Thyroid gland (tissue), 4 donors: ENCODE results near the gene SCCPDH. TPM values are rescaled to one million over a fixed set of nuclear protein-coding genes. Genes with fewer than 3 reads are reported as not detected.

Source experiments
- DNase-seq, 2 donors: peaks; one replicate each; pipeline ENCODE4 v3.0.0-alpha.2; 2019
- H3K27ac ChIP-seq, 3 donors: fragments of 200-600 bp; sonication (generic); 1 replicate in 2 of 3; 2 replicates in 1 of 3; pipeline ENCODE4 v1.5.1; 2016 to 2019; ENCODE audit warnings: mild to moderate bottlenecking in 1 of 3, moderate library complexity in 1 of 3
- H3K27me3 ChIP-seq: fragments of 200-600 bp; sonication (generic); one replicate; pipeline ENCODE4 v1.5.1; 2019
- H3K36me3 ChIP-seq, 2 donors: fragments of 200-600 bp; sonication (generic); one replicate each; pipeline ENCODE4 v1.5.1; 2016 to 2019
- H3K4me1 ChIP-seq, 2 donors: fragments of 200-600 bp; sonication (generic); one replicate each; pipeline ENCODE4 v1.5.1; 2017 to 2019
- H3K4me3 ChIP-seq, 3 donors: fragments of 200-600 bp; sonication (generic); replicated peaks in 1 of 3; 1 replicate in 2 of 3; 2 replicates in 1 of 3; pipeline ENCODE4 v1.5.1; 2016; ENCODE audit warnings: mild to moderate bottlenecking in 1 of 3
- H3K9me3 ChIP-seq: fragments of 200-600 bp; sonication (generic); one replicate; pipeline ENCODE4 v1.5.1; 2017
- CTCF ChIP-seq, 6 experiments: fragments of 200-600 bp in 3 of 6; fragments of 450-650 bp in 3 of 6; sonication (generic) in 3 of 6; IDR thresholded peaks; one replicate each; pipeline ENCODE4 v1.5.1; 2016 to 2019; ENCODE audit warnings: antibody characterized with exemption in 6 of 6, mild to moderate bottlenecking in 2 of 6, inconsistent platforms in 1 of 6, moderate library complexity in 1 of 6
- POLR2A ChIP-seq, 2 donors: fragments of 450-650 bp; IDR thresholded peaks; one replicate each; pipeline ENCODE4 v1.6.1; 2017; ENCODE audit warnings: antibody characterized with exemption in 2 of 2, mild to moderate bottlenecking in 2 of 2, moderate library complexity in 1 of 2
- WGBS, 2 donors: methylation state at CpG; one replicate each; pipeline ENCODE4 v1.1.5; 2017; 5-methylcytosine and 5-hydroxymethylcytosine counted together
- intact Hi-C: fragments of 100-400 bp; cut with DNase I; formaldehyde crosslinking; loops from one replicate; pipeline ENCODE4 v1.15.1; 2023
- total RNA-seq, 4 donors: library from RNA; depleted of rRNA; stranded (reverse); fragments of >200 nt; gene quantifications; one replicate each; pipeline ENCODE4 v1.2.3, GENCODE V29; 2016

SCCPDH gene
- total RNA-seq, 4 donors from 2014 or later = 30.0 to 37.8 (median 32.9) TPM

GRCh38 chr1:246792603-246793002 is 68.4 kb downstream of the SCCPDH start:
- DNase-seq = no peak
- Histone ChIP-seq H3K36me3 (no peaks in the 10 kb centered on the region), H3K27ac (no peak overlapping the region), H3K27me3 (no peaks in the 10 kb centered on the region), H3K9me3 (no peaks in the 10 kb centered on the region), H3K4me1 (peaks cover 5 to 6% of the 10 kb centered on the region in 2 donors), H3K4me3 (no peak overlapping the region)
- 87 to 89% methylated on average over 16 to 19 of the region's 25 CpGs for WGBS, 2 donors
- intact Hi-C loops = no loop called here
- TF ChIP-seq POLR2A (IDR thresholded peaks at IDR 0.05) = no peak
- no peak for TF ChIP-seq CTCF (IDR thresholded peaks at IDR 0.05)

- H3K27ac ChIP-seq = no peak overlapping the region
- TF ChIP-seq POLR2A (IDR thresholded peaks at IDR 0.05) (no peak), CTCF (IDR thresholded peaks at IDR 0.05) (no peak)
- WGBS, 2 donors = 35 to 40% methylated on average over 6 of the region's 6 CpGs
- H3K9me3 ChIP-seq = no peaks in the 10 kb centered on the region
- peaks cover 5 to 6% of the 10 kb centered on the region in 2 donors for H3K4me1 ChIP-seq
- H3K36me3 ChIP-seq = no peaks in the 10 kb centered on the region
- no peak for DNase-seq
- no peaks in the 10 kb centered on the region for H3K27me3 ChIP-seq
- intact Hi-C loops = no loop called here
- H3K4me3 ChIP-seq = no peak overlapping the region
Observed at GRCh38 chr1:246793356-246793896, 69.2 kb downstream of the SCCPDH start.

- no peak for DNase-seq
- Histone ChIP-seq H3K27ac (no peak overlapping the region), H3K4me1 (no peaks in the 10 kb centered on the region), H3K9me3 (no peaks in the 10 kb centered on the region), H3K27me3 (no peaks in the 10 kb centered on the region), H3K4me3 (no peak overlapping the region), H3K36me3 (no peaks in the 10 kb centered on the region)
- intact Hi-C loops = no loop called here
- 45 to 47% methylated on average over 15 to 17 of the region's 18 CpGs for WGBS, 2 donors
- TF ChIP-seq POLR2A (IDR thresholded peaks at IDR 0.05) = no peak
- TF ChIP-seq CTCF (IDR thresholded peaks at IDR 0.05) = no peak
Observed at GRCh38 chr1:246794048-246794827, 70.0 kb downstream of the SCCPDH start.

- Histone ChIP-seq H3K4me1 (no peaks in the 10 kb centered on the region), H3K9me3 (no peaks in the 10 kb centered on the region), H3K27ac (no peak overlapping the region), H3K4me3 (no peak overlapping the region), H3K36me3 (no peaks in the 10 kb centered on the region), H3K27me3 (no peaks in the 10 kb centered on the region)
- DNase-seq = no peak
- WGBS, 2 donors = 47 to 68% methylated on average over 21 to 25 of the region's 27 CpGs
- no peak for TF ChIP-seq POLR2A (IDR thresholded peaks at IDR 0.05)
- TF ChIP-seq CTCF (IDR thresholded peaks at IDR 0.05) = no peak
- intact Hi-C loops = no loop called here
Observed at GRCh38 chr1:246794828-246795671, 70.8 kb downstream of the SCCPDH start.
